Fibroblast of lung (primary cell): ENCODE data around the gene CCDC33.

Source experiments
- EZH2 ChIP-seq: IDR thresholded peaks from 2 replicates; pipeline ENCODE4 v1.5.1; 2012; ENCODE audit warnings: low read length, control low read depth, mild to moderate bottlenecking; ENCODE audit errors: missing control alignments
- TF ChIP-seq, protein P1 (sequence below), 2 donors: IDR thresholded peaks in 1 of 2; conservative IDR thresholded peaks in 1 of 2; 1 replicate in 1 of 2; 2 replicates in 1 of 2; pipeline ENCODE4 v1.5.1; 2011 to 2012; ENCODE audit warnings: low read length in 2 of 2, control low read depth in 1 of 2, inconsistent platforms in 1 of 2, low read depth in 1 of 2, mild to moderate bottlenecking in 1 of 2

GRCh38 chr15:74206801-74207281, 29.3 kb upstream of the CCDC33 start:
- no peak for TF ChIP-seq EZH2
- TF ChIP-seq, protein P1, sequence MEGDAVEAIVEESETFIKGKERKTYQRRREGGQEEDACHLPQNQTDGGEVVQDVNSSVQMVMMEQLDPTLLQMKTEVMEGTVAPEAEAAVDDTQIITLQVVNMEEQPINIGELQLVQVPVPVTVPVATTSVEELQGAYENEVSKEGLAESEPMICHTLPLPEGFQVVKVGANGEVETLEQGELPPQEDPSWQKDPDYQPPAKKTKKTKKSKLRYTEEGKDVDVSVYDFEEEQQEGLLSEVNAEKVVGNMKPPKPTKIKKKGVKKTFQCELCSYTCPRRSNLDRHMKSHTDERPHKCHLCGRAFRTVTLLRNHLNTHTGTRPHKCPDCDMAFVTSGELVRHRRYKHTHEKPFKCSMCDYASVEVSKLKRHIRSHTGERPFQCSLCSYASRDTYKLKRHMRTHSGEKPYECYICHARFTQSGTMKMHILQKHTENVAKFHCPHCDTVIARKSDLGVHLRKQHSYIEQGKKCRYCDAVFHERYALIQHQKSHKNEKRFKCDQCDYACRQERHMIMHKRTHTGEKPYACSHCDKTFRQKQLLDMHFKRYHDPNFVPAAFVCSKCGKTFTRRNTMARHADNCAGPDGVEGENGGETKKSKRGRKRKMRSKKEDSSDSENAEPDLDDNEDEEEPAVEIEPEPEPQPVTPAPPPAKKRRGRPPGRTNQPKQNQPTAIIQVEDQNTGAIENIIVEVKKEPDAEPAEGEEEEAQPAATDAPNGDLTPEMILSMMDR (conservative IDR thresholded peaks at IDR 0.05 in 1 of 2, IDR thresholded peaks at IDR 0.05 in 1 of 2; ENCODE audit: low read depth in 1 of 2, low read length in 2 of 2) = no peak
